KG1 (cell line): Measurements from ENCODE around the gene TMEM9.
"Not testable (repeated sequence)": the region's sequence is repeated elsewhere in the genome, so short reads cannot be mapped to it uniquely, and the experiment has no call there.

Source experiments
- DNase-seq: peaks from one replicate; lab custom pipeline; 2025; lab: John Stamatoyannopoulos, UW

Gene TMEM9

DNA sequence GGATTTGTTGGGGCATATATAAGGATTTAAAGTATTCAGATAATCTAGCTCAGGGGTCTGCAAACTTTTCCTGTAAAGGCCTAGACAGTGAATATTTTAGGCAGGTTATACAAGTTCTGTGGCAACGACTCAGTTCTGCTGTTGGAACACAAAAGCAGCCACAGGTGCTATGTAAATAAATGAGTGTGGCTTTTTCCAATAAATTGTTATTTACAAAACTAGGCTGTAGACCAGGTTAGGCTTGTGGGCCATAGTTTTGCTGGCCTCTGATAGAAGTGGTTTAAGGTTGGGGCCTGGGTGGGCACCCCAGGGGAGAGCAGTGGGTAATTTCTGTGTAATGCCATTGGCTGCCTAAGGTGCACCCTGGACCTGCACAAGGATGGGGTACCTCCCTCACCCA lies 19.5 kb upstream of the TMEM9 start:
- DNase-seq: no peak

- DNase-seq: no peak
Observed at GRCh38 chr1:201172999-201173610, 18.8 kb upstream of the TMEM9 start.

DNA sequence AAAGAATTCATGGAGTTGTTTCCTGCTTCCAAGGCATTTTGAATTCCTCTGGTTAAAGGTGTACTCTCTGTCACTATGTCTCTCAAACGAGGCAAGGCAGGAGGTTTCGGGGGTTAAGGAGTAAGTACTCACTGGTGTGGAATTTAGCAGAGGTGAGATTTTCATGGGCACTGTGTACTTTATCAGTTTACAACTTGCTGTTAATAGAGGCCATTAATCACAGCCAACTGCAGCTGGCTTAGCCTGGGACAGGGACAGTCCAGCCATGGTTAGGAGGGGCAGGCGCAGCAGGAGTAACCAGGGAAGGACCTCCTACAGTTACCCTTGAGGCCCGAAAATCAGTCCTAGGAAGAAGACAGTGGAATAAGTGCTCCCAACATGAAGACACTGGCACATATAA lies 18.1 kb upstream of the TMEM9 start:
- DNase-seq: no peak

- DNase-seq: no peak
Observed at GRCh38 chr1:201171063-201172036, 17.1 kb upstream of the TMEM9 start.

- DNase-seq: no peak
Observed at GRCh38 chr1:201170533-201171062, 16.3 kb upstream of the TMEM9 start.

GRCh38 chr1:201169971-201170532 lies 15.8 kb upstream of the TMEM9 start:
- no peak for DNase-seq

DNA sequence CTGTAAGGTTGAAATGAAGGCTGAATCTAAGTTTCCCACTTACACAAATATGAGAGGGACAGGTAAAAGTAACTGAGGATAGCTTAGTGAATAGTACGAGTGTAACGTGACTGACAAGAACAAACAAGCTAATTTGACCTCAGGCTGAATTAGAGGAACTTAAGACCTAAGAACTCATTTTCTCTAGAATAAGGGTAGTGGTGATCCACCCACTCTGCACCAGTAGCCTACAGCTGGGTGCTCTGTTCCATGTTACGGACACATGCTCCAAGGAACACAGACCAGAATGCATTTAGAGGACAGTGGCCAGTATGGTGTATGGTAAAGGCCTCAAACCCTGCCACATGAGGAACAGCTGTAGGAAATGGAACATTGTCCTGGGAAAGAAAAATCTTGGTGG lies 14.9 kb upstream of the TMEM9 start:
- DNase-seq: no peak

DNA sequence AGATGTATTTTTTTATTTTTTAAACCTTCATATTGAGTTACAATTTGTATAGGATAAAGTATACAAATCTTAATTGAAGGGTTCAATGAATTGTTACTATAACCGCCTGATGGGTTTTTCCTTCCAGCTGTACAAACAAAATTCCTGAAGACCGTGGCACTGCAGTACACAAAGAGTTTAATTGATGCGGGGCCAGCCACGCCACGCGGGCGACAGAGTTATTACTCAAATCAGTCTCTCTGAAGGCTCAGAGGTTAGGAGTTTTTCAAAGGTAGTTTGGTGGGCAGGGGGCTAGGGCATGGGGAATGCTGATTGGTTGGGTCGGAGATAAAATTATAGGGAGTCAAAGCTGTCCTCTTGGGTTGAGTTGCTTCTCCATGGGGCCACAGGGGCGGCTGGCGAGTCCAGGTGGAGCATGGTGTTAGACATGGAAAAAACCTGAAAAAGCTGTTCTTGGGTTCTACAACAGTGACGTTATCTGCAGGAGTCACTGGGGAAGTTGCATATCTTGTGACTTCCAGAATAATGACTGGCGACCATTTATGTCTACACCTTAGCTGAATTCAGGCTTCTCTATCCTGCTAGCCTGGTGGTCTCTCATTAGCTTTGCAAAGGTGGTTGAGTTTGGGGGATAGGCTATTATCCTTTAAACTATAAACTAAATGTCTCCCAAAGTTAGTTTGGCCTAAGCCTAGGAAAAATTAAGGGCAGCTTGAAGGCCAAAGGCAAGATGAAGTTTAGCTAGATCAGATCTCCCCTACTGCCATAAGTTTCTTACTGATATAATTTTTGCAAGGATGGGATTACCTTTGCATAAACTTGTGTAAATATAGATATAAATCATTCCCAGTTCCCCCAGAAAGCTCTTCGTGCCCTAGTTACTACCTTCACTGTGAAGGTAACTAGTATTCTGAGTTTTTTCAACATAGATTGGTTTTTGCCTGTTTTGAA lies 13.0 kb upstream of the TMEM9 start:
- no peak for DNase-seq

DNA sequence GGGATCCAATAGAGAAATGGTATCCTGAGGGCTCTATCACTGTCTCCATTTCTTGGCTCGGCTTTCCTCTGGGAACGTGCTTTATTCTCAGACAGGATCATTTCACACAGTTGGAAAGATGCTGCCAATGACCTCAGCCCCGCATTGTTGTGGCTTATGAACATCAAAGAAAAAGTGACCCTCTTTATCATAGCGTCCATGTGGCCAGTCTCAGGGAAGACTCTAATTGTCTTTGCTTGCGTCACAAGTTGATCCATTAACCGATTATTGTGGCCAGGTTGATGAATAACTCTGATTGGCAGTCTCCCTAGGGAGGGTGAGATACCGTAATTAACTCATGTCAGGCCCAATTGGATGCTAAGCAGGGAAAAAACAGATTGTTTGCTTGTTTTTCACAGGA lies 10.4 kb upstream of the TMEM9 start:
- no peak for DNase-seq

DNA sequence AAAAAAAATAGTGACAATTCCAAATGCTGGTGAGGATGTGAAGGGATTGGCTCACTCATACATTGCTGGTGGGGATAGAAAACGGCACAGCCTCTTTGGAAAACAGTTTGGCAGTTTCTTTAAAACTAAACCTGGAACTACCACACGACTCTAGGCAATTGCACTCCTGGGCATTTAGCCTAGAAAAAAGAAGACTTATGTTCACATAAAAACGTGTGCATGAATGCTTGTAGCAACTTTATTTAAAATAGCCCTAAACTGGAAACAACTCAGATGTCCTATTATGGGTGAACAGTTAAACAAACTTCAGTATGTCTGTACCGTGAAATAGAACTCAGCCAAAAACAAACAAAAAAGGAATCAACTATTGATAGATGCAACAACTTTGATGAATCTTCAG lies 9.4 kb upstream of the TMEM9 start:
- no peak for DNase-seq

DNA sequence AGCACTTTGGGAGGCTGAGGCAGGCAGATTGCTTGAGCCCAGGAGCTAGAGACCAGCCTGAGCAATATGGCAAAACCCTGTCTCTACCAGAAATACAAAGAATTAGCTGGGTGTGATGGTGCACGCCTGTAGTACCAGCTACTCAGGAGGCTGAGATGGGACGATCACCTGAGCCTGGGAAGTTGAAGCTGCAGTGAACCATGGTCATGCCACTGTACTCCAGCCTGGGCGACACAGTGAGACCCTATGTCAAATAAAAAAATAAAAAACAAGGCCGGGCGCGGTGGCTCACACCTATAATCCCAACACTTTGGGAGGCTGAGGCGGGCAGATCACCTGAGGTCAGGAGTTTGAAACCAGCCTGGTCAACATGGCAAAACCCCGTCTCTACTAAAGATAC lies 8.8 kb upstream of the TMEM9 start:
- DNase-seq: not testable (repeated sequence)

DNA sequence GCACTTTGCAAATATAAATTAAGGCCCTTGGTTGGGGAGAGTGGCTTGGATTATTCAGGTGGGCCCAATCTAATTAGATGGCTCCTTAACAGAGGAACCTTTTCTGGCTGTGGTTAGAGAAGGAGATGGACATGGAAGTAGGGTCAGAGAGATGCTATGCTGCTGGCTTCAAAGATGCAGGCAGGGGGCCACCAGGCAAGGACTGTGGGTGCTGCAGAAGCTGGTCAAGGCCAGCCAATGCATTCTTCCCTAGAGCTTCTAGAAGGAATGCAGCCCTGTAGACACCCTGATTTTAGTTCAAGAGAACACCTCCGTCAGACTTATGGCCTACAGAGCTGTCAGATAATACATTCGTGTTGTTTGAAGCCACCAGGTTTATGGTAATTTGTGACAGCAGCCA lies 3.7 kb upstream of the TMEM9 start:
- no peak for DNase-seq

- no peak for DNase-seq
Observed at GRCh38 chr1:201156819-201157218, 2.5 kb upstream of the TMEM9 start.

- DNase-seq: no peak
Observed at GRCh38 chr1:201156346-201156745, 2.1 kb upstream of the TMEM9 start.

DNA sequence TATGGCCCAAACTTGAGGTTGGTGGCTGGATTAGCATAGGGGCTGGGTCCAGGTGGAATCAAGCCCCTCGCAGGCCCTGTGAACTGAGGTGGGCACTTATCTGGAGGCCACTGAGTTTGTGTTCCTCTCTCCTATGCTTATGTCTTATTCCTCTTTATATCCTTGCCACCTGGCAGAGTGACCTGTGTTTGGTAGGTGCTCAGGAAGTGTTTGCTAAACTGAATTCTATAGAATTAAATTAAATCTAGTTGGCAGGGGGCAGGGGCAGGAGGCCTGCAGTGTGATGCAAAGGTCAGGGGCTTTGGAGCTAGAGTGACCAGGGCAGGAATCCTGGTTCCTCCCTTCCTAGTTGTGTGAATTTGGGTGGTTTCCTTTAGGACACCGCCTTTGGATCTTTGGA lies 1.1 kb upstream of the TMEM9 start:
- no peak for DNase-seq

DNA sequence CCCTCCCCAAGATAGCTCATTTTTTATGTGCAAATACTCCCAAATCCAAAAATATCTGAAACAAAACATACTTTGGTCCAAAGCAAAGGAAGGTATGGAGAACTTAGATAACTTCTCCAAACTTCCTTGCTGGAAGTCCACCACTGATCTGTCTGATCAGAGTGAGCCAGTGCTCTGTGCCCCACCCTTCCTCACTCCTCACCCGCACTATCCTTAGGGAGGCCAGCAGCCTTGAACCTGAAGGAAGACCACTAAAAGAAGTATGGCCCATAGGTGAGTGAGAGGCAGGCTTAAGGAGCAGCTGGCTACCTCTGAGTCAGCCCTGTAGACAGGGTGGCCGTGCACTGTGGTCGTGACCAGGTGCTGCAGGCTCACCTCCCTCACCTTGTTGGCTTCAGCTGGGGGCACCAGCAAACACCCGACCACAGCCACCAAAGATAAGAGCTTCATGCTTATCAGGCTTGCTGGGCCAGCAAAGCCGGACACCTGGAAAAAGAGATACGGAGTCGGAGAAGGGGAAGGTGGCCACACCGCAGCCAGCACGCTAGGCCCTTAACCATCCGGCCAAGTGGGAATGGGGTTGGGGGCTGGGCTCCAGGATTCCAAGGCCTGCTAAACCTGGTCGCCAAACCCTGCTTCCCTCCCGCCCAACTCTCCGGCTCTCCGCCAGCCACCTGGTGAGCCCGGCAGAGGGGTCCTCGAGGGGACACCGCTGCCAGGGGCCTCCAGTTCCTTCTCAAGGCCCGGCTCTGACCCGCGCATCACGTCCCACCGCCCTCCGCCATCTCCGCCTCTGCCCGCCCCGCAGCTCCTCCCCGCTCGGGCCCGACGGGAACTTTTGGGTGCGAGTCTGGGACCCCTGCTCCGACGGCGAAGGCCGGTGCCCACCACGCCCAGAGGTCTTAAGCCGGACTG lies 543 bp downstream of the TMEM9 start:
- no peak for DNase-seq

GRCh38 chr1:201149400-201149799 lies 4.9 kb downstream of the TMEM9 start:
- no peak for DNase-seq

GRCh38 chr1:201147396-201148015 lies 6.8 kb downstream of the TMEM9 start:
- no peak for DNase-seq

GRCh38 chr1:201146626-201147390 lies 7.5 kb downstream of the TMEM9 start:
- no peak for DNase-seq
